HEK293 (cell line): ENCODE data around the gene PDHB.

Experiments
- GLI4 ChIP-seq: fragments of 450-650 bp; formaldehyde crosslinking; IDR thresholded peaks from 2 replicates; pipeline ENCODE4 v1.5.1; 2016; ENCODE audit warnings: missing biosample characterization, missing genetic modification characterization
- HOXD13 ChIP-seq: sonication (generic); formaldehyde crosslinking; IDR thresholded peaks from 2 replicates; pipeline ENCODE4 v1.8.0; 2022; ENCODE audit warnings: missing genetic modification reagents, borderline replicate concordance
- YY1 ChIP-seq: fragments of 450-650 bp; formaldehyde crosslinking; IDR thresholded peaks from 2 replicates; pipeline ENCODE4 v1.5.1; 2018; ENCODE audit warnings: missing biosample characterization, missing genetic modification characterization
- ZBTB7A ChIP-seq: fragments of 450-650 bp; formaldehyde crosslinking; IDR thresholded peaks from 2 replicates; pipeline ENCODE4 v1.5.1; 2016; ENCODE audit warnings: low read depth, missing biosample characterization, missing genetic modification characterization
- ZFP69B ChIP-seq: fragments of 450-650 bp; formaldehyde crosslinking; IDR thresholded peaks from 2 replicates; pipeline ENCODE4 v1.5.1; 2016; ENCODE audit warnings: missing biosample characterization, missing genetic modification characterization
- ZNF23 ChIP-seq: fragments of 450-650 bp; formaldehyde crosslinking; IDR thresholded peaks from 2 replicates; pipeline ENCODE4 v1.5.1; 2016; ENCODE audit warnings: missing biosample characterization, missing genetic modification characterization, borderline replicate concordance
- ZNF416 ChIP-seq: fragments of 450-650 bp; formaldehyde crosslinking; IDR thresholded peaks from 2 replicates; pipeline ENCODE4 v1.5.1; 2016; ENCODE audit warnings: missing biosample characterization, missing genetic modification characterization
- ZNF76 ChIP-seq: fragments of 450-650 bp; formaldehyde crosslinking; IDR thresholded peaks from 2 replicates; pipeline ENCODE4; 2016; ENCODE audit warnings: low read depth, missing biosample characterization, missing genetic modification characterization, borderline replicate concordance
- ZSCAN30 ChIP-seq: fragments of 450-650 bp; IDR thresholded peaks from 2 replicates; pipeline ENCODE4 v1.5.1; 2018; ENCODE audit warnings: missing biosample characterization, mild to moderate bottlenecking, missing genetic modification characterization, moderate library complexity
- TF ChIP-seq, protein P1 (sequence below): fragments of 450-650 bp; formaldehyde crosslinking; IDR thresholded peaks from 2 replicates; pipeline ENCODE4 v1.5.1; 2016; ENCODE audit warnings: missing biosample characterization, missing genetic modification characterization
- TF ChIP-seq, protein P2 (sequence below): fragments of 450-650 bp; formaldehyde crosslinking; IDR thresholded peaks from 2 replicates; pipeline ENCODE4 v1.5.1; 2016; ENCODE audit warnings: missing biosample characterization, missing genetic modification characterization
- TF ChIP-seq, protein P3 (sequence below): fragments of 450-650 bp; formaldehyde crosslinking; IDR thresholded peaks from 2 replicates; pipeline ENCODE4 v1.5.1; 2016; ENCODE audit warnings: missing biosample characterization, missing genetic modification characterization, low read depth
- TF ChIP-seq, protein P4 (sequence below): fragments of 450-650 bp; formaldehyde crosslinking; IDR thresholded peaks from 2 replicates; pipeline ENCODE4 v1.5.1; 2016; ENCODE audit warnings: missing biosample characterization, missing genetic modification characterization
- TF ChIP-seq, protein P5 (sequence below): fragments of 450-650 bp; IDR thresholded peaks from 2 replicates; pipeline ENCODE4 v1.5.1; 2018; ENCODE audit warnings: missing biosample characterization, mild to moderate bottlenecking, missing genetic modification characterization

DNA sequence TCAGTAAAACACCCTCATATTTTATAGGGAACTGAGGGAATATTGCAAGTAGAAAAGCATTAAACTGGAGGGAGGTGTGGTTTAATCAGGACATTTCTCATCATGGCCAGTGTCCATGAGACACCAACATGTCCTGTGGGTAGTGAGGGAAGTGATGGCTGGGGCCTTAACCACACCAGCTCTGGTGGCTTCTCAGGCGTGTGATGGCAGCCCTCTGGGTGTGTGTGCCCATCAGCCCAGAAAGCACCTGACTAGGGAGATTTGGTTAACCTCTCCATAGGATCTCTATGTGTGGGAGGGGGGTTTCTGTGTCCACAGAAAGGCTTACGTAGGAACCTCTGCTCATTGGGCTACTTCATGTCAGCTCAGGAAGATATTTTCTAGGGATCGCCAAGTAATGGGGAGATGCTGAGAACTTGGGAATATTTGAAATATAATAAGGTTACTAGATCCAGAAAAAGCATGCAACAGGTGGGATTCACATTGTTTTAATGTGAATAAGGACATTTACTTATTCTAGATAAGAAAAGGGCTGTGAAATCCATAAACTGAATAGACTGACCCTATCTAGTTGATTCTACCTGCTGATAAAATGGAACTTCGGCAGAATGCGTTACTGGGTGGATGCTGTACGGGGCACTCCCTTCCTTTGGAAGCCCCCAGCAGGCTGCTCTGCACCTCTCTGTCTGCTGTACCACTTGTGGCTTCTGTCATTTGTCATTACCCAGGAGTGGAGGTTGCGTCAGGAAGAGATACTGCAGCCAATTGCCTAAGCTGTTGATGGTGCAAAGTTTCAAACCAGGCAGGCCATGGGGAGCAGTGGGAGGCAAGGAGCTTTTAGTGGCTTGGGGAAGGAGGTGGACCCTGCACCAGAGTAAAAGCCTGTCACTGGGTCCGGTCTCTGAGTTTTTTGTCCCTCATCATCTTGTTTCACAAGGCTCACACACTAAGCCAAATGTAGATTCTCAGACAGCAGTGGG lies 21.5 kb downstream of the PDHB start:
- TF ChIP-seq, protein P1, sequence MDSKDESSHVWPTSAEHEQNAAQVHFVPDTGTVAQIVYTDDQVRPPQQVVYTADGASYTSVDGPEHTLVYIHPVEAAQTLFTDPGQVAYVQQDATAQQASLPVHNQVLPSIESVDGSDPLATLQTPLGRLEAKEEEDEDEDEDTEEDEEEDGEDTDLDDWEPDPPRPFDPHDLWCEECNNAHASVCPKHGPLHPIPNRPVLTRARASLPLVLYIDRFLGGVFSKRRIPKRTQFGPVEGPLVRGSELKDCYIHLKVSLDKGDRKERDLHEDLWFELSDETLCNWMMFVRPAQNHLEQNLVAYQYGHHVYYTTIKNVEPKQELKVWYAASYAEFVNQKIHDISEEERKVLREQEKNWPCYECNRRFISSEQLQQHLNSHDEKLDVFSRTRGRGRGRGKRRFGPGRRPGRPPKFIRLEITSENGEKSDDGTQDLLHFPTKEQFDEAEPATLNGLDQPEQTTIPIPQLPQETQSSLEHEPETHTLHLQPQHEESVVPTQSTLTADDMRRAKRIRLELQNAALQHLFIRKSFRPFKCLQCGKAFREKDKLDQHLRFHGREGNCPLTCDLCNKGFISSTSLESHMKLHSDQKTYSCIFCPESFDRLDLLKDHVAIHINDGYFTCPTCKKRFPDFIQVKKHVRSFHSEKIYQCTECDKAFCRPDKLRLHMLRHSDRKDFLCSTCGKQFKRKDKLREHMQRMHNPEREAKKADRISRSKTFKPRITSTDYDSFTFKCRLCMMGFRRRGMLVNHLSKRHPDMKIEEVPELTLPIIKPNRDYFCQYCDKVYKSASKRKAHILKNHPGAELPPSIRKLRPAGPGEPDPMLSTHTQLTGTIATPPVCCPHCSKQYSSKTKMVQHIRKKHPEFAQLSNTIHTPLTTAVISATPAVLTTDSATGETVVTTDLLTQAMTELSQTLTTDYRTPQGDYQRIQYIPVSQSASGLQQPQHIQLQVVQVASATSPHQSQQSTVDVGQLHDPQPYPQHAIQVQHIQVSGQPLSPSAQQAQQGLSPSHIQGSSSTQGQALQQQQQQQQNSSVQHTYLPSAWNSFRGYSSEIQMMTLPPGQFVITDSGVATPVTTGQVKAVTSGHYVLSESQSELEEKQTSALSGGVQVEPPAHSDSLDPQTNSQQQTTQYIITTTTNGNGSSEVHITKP (tag by site-specific recombination) = no peak
- no peak for TF ChIP-seq YY1 (tag by site-specific recombination)
- TF ChIP-seq, protein P2, sequence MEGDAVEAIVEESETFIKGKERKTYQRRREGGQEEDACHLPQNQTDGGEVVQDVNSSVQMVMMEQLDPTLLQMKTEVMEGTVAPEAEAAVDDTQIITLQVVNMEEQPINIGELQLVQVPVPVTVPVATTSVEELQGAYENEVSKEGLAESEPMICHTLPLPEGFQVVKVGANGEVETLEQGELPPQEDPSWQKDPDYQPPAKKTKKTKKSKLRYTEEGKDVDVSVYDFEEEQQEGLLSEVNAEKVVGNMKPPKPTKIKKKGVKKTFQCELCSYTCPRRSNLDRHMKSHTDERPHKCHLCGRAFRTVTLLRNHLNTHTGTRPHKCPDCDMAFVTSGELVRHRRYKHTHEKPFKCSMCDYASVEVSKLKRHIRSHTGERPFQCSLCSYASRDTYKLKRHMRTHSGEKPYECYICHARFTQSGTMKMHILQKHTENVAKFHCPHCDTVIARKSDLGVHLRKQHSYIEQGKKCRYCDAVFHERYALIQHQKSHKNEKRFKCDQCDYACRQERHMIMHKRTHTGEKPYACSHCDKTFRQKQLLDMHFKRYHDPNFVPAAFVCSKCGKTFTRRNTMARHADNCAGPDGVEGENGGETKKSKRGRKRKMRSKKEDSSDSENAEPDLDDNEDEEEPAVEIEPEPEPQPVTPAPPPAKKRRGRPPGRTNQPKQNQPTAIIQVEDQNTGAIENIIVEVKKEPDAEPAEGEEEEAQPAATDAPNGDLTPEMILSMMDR (tag by site-specific recombination) = no peak
- TF ChIP-seq ZNF76 (tag by site-specific recombination) = no peak
- no peak for TF ChIP-seq ZNF23 (tag by site-specific recombination)
- TF ChIP-seq ZNF416 (tag by site-specific recombination) = no peak
- TF ChIP-seq ZBTB7A (tag by site-specific recombination) = no peak
- TF ChIP-seq GLI4 (tag by site-specific recombination) = no peak
- no peak for TF ChIP-seq ZSCAN30
- no peak for TF ChIP-seq HOXD13 (CRISPR knock-in tag)
- TF ChIP-seq, protein P3, sequence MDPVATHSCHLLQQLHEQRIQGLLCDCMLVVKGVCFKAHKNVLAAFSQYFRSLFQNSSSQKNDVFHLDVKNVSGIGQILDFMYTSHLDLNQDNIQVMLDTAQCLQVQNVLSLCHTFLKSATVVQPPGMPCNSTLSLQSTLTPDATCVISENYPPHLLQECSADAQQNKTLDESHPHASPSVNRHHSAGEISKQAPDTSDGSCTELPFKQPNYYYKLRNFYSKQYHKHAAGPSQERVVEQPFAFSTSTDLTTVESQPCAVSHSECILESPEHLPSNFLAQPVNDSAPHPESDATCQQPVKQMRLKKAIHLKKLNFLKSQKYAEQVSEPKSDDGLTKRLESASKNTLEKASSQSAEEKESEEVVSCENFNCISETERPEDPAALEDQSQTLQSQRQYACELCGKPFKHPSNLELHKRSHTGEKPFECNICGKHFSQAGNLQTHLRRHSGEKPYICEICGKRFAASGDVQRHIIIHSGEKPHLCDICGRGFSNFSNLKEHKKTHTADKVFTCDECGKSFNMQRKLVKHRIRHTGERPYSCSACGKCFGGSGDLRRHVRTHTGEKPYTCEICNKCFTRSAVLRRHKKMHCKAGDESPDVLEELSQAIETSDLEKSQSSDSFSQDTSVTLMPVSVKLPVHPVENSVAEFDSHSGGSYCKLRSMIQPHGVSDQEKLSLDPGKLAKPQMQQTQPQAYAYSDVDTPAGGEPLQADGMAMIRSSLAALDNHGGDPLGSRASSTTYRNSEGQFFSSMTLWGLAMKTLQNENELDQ (tag by site-specific recombination) = no peak
- TF ChIP-seq, protein P4, sequence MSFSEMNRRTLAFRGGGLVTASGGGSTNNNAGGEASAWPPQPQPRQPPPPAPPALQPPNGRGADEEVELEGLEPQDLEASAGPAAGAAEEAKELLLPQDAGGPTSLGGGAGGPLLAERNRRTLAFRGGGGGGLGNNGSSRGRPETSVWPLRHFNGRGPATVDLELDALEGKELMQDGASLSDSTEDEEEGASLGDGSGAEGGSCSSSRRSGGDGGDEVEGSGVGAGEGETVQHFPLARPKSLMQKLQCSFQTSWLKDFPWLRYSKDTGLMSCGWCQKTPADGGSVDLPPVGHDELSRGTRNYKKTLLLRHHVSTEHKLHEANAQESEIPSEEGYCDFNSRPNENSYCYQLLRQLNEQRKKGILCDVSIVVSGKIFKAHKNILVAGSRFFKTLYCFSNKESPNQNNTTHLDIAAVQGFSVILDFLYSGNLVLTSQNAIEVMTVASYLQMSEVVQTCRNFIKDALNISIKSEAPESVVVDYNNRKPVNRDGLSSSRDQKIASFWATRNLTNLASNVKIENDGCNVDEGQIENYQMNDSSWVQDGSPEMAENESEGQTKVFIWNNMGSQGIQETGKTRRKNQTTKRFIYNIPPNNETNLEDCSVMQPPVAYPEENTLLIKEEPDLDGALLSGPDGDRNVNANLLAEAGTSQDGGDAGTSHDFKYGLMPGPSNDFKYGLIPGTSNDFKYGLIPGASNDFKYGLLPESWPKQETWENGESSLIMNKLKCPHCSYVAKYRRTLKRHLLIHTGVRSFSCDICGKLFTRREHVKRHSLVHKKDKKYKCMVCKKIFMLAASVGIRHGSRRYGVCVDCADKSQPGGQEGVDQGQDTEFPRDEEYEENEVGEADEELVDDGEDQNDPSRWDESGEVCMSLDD (tag by site-specific recombination) = no peak
- TF ChIP-seq, protein P5, sequence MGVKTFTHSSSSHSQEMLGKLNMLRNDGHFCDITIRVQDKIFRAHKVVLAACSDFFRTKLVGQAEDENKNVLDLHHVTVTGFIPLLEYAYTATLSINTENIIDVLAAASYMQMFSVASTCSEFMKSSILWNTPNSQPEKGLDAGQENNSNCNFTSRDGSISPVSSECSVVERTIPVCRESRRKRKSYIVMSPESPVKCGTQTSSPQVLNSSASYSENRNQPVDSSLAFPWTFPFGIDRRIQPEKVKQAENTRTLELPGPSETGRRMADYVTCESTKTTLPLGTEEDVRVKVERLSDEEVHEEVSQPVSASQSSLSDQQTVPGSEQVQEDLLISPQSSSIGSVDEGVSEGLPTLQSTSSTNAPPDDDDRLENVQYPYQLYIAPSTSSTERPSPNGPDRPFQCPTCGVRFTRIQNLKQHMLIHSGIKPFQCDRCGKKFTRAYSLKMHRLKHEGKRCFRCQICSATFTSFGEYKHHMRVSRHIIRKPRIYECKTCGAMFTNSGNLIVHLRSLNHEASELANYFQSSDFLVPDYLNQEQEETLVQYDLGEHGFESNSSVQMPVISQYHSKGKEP (tag by site-specific recombination) = no peak
- TF ChIP-seq ZFP69B (tag by site-specific recombination) = no peak
